GF-D8 (cell line): ENCODE data around the gene SDCBP2.

Source experiments
- DNase-seq: peaks from one replicate; lab custom pipeline; 2025; lab: John Stamatoyannopoulos, UW

SDCBP2 gene, protein sequence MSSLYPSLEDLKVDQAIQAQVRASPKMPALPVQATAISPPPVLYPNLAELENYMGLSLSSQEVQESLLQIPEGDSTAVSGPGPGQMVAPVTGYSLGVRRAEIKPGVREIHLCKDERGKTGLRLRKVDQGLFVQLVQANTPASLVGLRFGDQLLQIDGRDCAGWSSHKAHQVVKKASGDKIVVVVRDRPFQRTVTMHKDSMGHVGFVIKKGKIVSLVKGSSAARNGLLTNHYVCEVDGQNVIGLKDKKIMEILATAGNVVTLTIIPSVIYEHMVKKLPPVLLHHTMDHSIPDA

DNA sequence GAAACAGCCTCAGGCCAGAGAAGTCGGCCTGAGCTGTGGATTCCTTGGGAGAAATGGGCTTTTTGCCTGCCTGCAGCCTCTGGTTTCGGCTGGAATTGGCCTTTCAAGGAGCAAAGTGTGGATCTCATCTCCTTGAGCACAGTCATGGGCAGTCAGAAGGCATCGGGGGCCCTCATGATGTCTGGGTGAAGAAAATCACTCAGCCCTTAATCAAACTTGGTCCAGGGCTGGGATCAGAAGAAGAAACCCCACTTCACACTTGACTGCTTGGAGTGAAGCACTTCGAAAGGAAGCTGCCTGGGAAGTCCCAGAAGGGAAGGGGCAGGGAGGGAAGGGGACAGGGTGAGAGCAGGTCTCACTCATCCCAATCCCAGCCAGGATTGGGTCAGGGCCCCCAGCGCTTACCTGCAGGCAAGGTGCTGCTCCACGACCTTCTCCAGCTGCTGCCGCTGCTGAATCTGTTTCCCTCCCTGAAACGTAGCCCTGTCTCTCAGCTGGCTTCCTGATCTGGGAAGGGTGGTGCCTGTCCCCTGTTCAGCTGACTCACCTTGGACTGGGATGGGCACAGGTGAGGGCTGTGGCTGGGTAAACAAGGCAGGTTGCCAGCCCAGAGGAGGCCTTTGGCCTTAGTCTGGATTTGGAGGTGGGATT lies at the start of gene SDCBP2:
SDCBP2 (minus strand) TSS at position 460 of the 651 bp plus-strand sequence. CDS start 8,723 bp downstream, outside the sequence.
- DNase-seq = no peak

DNA sequence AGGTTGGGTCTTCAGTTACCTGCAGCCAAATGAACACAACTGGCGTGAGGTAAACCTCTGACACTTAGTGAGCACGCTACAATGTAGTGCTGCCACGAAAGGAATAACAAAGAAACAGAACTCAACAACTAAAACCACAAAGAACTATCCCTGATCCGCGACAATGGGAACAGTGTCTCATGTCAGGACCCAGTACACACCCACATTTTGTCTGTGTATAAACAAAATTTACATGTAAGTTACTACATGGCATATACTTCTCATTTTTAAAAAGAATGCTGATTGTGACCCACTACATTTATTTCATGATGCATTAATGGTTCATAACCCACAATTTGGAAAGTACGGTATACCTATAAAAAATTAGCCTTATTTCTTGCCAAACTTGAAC lies 49.8 kb upstream of the SDCBP2 start:
- DNase-seq = no peak

DNA sequence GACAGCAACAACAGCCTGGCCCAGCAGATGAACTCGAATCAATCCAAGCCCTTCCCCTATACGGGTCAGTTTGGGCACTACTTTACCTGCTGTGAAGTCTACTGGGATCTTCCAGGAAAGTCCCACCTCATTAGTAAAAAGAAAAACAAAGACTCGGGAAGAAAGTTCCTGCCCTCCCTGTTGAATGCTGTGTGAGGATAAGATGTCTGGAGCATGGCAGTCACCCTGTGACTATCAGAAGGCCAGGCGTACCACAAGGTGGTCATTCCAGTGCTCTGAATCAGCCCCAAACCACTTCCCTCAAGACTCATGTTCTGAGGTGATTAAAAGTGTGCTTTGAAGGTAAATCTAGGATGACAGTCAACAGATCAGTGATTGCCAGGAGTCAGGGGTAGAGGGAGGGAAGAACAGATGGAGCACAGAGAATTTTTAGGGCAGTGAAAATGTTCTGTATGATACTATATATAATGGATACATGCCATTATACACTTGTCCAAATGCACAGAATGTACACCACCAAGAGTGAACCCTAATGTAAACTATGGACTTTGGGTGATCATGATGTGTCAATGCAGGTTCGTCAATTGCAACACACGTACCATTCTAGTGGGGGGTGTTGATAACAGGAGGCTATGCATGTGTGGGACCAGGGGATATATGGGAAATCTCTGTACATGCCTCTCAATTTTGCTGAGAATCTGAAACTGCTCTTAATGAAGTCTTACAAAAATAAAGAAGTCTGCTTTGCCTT lies 49.2 kb upstream of the SDCBP2 start:
- no peak for DNase-seq

DNA sequence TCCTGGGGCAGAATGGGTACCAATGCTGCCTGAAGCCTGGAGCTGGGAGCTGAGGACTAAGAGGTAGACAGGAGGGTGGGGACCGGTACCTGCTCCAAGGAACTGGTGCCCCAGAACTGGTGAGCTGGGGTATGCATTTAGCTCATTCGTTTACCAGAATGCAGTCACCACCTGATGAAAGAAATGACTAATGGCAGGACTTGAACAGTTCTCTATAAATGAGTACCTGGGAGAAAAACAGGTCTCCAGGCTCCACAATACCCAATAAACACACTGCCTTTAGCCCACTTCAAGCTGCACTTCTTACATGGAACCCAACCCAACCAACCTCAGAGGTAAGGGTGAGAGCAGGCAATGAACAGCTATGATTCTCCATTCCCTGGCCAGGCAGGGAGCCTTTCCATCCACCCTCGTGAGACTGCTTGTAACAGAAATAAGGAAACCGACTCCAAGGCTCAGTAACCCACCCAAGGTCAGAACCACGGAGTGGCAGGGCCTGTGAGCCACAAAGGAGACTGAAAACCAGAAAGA lies 48.5 kb upstream of the SDCBP2 start:
- no peak for DNase-seq

DNA sequence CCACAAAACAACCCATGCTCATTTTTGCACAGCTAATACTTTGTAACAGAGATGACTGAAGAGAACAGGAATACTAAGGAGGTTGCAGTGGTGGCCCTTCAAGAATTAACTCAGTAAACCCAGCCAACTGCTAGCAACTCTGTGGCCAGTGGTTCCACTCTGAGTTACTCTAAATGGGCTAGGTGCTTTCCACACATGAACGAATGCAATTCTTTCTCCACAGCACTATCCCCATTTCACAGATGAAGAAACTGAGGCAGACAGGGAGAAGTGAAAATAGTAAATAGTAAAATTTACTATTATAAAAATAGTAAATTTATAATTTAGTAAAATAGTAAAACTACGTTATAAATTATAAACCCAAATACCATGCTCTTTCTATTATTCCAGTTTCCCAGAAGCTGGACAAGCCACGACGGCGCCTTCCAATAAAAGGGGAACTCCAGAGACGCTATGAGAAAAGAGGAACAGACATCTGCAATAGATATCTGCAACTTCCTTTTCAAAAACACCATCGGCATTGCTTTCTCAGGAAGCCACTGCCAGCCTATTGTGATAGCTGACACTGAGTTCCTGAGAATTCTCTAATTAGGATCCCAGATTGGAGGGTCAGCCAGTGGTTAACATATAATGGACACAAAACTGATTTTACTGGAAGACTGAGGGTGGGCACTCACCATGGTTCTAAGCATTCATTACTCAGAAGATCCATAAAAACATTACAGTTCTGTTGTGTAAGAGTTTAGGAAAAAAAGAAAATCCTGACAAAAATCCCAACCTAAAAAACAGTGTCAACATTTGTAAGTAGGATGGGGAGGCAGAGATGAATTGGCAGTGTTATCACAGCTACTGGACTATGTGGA lies 47.7 kb upstream of the SDCBP2 start:
- peak; percentile 67 for DNase-seq

DNA sequence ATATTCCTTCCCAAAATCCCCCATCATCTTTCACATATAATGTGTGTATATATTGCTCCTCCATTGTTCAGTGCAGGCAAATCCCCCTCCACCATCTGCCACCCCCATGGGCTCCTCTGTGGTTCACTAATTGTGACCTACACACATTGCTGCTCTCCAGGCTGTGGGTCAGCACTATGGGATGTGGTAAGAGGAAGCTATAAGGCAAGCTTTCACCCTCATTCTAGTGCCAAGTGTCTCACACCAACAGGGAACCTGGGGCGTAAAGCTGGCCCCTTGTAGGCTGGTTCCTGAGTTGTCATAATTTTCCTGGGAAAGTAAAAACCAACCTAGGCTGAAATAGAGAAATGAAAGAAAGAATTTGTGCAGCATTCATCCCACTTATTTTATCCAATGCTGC lies 47.1 kb upstream of the SDCBP2 start:
- peak; percentile 52 for DNase-seq

DNA sequence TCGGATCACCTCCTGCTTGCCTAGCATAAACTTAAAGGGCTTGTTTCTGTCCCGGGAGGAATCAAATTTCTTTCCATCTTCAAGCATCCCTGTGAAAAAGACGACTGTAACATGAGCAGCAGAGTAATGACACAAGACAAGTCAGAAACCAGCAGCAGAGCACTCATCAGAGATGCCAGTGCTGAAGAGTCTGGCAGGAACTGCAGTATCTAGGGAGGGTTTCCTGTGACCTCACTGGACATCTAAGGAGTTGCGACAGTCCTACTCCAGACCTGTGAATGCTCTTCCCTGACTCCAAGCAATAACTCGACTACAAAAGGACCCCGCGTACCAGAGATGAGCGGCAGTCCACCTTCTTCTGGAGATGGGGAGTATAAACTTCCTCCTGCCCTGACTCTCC lies 46.6 kb upstream of the SDCBP2 start:
- no peak for DNase-seq

DNA sequence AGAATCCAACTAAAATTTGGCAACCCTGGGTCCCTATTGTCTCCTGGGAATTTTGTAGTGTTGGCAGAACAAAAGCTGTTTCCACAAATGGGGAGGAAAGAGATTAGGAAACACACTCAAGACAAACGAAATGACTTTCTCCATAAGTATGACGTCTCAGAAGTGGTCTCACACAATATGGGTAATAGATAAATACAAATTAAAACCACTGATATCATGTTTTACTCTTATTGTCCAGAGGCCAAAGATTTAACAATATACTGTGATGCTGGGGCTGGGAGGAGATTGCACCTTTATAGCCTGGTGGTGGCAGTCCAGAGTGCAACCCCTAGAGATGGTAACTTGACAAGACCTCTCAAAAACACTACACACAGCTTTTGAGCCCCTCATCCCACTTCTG lies 45.3 kb upstream of the SDCBP2 start:
- no peak for DNase-seq

DNA sequence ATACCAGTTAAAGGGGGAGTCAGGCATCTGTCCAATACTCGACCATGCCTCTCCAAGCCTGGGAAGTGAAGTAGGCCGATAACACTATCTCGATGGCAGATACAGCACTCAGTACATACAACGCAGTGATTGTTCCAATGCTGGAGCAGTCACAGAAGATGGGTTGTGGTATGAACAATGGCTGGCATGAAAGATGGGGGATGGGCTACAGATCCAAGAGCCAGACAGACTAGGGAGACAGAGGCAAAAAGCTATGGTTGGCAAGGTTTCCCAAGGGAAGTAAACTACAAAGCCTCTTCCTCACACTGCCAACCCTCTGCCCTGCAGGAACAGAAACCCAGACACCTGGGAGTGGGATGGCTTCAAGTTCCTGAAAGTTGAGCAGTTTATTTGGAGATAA lies 44.7 kb upstream of the SDCBP2 start:
- DNase-seq = no peak

DNA sequence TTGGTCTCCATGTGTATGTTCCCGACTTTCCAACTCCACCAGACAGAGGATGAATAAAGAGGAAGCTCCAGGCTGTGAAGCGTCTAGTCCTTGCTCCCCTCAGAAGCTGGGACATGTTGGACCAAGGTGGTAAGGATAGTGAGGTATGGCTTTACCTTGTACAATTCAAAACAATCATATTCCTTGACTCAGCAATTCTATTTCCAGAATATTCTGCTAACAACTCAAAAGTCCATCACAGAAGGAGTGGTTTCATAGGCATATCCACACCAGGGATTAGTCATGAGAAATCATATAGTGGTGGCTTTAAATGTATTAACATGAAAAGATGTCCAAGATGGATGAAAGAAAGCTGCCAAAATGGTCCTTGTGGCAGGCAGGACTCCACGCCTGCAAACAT lies 44.1 kb upstream of the SDCBP2 start:
- DNase-seq = no peak

DNA sequence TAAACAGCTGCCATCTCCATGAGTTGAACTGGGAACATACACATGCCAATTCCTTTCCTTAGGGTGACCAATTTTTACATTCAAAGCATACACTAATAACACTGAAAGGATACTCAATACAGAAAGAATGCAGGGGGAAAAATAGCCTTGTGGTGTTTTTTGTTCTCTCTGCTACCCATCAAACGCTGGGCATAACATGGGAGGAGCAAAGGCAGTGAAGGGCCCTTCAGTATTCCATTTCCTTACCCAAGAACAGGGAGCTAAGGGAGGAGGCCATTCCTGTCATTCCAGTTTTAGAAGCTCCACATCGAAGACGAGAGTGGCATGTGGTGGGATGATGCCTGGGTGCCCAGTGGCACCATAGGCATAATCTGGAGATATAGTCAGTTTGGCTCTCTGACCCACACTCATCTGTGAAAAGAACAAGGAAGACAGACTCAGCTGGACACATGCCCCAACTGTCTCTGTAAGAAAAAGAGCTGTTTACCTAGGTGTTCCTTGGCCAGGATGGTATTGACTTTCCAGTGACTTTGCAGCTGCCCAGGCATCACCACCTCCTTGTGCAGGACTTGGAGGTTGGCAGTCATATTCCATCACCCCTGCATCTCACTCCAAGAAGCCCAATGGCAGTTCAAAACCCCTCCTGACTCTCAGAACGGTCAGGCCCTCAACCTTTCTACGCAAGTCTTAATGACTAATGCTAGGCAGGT lies 43.0 kb upstream of the SDCBP2 start:
- no peak for DNase-seq

DNA sequence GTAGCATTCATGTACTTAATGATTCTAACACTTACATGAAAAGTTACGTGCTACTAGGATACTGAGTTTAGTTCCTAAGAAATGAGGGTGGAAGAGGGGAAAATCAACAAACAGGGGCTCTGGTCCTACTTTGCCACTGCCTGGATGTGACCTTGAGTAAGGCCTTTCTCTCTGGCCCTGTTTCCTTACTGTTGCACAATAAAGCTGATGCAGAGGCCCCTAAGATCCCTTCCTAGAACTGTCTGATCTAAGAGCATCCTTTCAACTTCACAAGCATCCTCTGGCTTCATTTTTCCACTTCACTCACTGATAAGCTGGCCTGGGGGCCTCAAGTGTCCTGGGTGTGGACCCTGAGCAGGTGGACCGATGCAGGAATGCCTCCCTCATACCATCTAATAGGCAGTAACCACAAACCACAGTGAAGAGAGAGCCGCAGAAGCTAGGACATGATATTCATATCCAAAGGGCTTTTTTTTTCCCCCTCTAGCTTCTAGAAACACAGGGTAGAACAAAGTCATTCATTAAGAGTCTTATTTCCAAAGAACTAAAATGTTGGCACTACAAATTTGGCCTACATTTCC lies 42.4 kb upstream of the SDCBP2 start:
- no peak for DNase-seq

DNA sequence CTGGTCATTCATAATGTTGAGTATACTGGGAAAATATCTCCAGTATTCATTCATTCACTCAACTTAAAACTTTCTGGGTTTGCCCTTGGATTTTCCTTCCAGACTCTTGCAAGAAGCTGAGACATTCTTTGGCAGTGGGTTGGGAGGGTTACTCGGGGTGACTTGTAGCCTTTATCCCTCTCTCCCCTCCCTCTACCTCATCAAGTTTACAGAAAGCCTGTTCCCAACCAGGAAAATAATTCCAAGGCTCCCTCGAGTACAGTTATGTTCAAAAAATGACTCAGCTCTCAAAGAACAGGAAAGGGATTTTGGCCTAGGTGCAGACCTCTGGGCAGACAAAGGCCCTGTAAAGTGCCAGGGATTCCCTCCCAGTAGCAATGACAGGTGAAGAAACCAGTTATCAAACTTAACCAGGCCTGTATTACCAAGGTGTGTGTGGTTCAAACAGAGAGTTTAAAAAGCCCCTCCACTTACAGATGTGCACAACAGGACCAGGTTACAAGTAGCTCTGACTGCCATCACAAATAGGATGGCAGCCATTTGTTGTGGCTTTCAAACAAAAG lies 41.7 kb upstream of the SDCBP2 start:
- no peak for DNase-seq

DNA sequence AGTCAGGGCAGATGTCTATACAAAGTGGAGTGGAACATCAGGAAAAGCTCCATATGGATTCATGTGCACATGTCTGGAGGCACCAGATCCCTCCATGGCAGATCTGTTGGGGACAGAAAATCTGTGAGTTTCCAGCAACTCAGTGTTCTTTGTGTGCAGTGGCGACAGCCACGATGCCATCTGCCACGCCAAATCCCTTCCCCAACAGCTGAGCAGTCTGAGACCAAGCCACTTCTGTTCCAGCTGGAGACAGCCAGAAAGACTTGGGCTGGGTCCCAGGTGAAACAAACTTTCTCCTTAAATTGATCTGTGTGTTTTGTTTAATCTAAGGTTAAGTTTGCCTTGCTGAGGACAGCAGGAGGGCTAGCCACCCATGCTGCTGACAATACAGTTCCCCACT lies 41.0 kb upstream of the SDCBP2 start:
- no peak for DNase-seq

DNA sequence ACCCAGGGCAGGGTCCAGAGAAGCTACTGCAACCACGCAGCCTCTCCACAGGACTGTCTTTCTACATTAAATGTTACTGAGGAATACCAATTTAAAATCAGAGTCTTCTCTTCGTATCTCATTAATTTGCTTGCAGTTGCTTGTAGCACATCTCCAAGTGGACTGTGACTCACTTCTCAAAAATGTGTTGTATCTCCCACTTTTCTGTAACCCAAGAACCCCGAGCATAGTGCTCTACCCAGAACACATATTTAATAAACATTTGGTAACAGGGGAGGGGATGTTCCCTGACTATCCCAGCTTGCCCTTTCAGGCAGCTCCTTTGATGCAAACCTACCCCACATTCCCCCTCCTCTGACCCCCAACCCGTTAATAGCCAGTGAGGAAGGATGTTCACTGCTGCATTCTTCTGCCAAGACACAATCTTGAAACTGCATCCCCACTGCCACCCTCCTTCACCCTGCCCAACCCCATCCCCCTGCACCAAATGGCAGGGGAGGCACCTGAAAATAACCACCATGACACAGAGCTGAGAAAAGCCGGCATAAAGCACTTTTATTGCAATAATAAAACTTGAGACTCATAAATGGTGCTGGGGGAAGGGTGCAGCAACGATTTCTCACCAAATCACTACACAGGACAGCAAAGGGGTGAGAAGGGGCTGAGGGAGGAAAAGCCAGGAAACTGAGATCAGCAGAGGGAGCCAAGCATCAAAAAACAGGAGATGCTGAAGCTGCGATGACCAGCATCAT lies 39.7 kb upstream of the SDCBP2 start:
- no peak for DNase-seq

DNA sequence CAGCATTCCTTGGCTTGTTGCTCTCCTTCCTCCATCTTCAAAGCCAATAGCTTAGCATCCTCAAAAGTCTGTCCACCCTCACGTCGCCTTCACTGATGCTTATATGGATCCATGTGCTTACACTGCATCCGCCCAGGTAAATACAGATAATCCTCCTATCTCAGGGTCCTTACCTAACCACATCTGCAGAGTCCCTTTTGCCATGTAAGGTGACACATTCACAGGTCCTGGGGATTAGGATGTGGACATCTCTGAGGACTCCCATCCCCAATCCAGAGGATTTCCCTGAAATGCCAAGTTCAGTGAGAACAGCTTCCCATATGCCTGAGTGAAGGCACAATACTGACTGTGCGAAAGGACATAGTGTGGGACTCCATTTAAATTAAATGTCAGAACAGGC lies 38.5 kb upstream of the SDCBP2 start:
- DNase-seq = no peak

DNA sequence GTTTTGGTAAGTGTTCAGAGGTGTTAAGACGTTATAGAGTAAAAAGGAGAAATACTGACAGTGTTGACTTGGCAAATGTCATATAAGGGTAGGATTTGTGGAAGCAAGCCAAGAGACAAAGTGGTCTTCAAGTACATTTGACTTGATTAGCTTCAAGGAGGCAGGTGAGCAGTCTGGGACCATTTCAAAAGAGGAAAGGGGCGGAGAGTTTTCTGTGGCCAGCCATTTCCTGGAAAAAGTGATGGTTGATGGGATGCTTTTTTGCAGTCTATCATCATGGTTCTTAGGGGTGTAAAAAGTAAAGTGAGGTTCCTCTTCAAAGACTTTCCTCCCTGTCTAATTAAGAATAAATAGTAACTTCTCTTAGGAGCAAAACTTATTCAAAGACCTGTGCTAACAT lies 35.2 kb upstream of the SDCBP2 start:
- DNase-seq = peak; percentile 16

DNA sequence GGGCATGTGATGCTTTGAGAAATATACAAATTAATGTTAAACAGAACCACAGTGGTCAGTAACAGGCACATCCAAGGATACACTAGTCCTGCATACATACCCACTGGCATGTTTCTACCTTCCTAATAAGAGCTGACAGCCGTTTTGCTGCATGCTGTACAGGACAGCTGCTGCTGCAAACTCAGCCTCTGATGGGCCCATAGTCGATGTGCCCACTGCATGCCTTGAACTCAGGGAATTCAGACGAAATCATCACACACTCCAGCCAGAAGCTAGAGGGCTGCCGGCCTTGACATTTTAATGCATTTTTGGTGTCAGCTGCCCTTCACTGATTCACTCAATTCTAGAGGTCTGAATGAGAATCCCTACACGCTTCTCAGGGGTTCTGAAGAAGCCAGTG lies 34.6 kb upstream of the SDCBP2 start:
- no peak for DNase-seq

DNA sequence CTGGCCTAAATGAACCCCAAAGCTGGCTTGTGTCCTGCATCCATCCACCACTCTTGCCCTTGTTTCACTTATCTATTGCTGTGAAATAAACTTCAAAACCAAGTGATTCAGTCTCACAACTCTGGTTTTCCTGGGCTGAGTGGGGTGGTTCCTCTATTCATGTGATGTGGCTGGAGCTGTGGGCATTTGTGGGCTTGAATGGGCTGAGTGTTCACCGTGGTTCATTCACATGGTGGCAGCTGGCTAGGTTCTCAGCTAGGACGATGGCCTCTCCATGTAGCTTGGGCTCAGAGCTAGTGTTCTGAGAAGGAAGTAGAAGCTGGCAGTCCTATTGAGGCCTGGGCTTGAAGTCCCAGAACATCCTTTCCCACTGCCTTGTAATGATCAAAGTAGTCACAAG lies 33.5 kb upstream of the SDCBP2 start:
- no peak for DNase-seq
